Progenitor cell of endocrine pancreas (in vitro differentiated cells): ENCODE results near the gene TOLLIP. TPM values are rescaled to one million over a fixed set of nuclear protein-coding genes. Genes with fewer than 3 reads are reported as not detected.

Experiments
- DNase-seq: peaks from one replicate; pipeline ENCODE4 v3.0.0; 2021; ENCODE audit warnings: low spot score; ENCODE audit not compliant: unreplicated experiment
- H3K27ac Mint-ChIP-seq: 2 replicates; pipeline ENCODE4 v1.8.0; 2021; ENCODE audit warnings: mild to moderate bottlenecking, moderate library complexity, mixed read lengths
- H3K27me3 Mint-ChIP-seq: 2 replicates; pipeline ENCODE4 v1.8.0; 2021; ENCODE audit warnings: mixed read lengths
- H3K36me3 Mint-ChIP-seq: 2 replicates; pipeline ENCODE4 v1.8.0; 2022; ENCODE audit warnings: mixed read lengths; ENCODE audit not compliant: insufficient read depth
- H3K4me1 Mint-ChIP-seq: 2 replicates; pipeline ENCODE4 v1.8.0; 2021; ENCODE audit warnings: low read depth, mixed read lengths
- H3K4me3 Mint-ChIP-seq: 2 replicates; pipeline ENCODE4 v1.8.0; 2021; ENCODE audit warnings: low read depth, mild to moderate bottlenecking, moderate library complexity, mixed read lengths
- H3K9me3 Mint-ChIP-seq: 2 replicates; pipeline ENCODE4 v1.8.0; 2021; ENCODE audit warnings: low read depth, mixed read lengths
- CTCF ChIP-seq: fragments of 200-600 bp; sonication (generic); IDR thresholded peaks from one replicate; pipeline ENCODE4 v1.5.0; 2021; ENCODE audit warnings: antibody characterized with exemption, mild to moderate bottlenecking; ENCODE audit not compliant: unreplicated experiment
- total RNA-seq: library from RNA; stranded (reverse); gene quantifications from 2 replicates; pipeline ENCODE4 v1.2.1, GENCODE V29; 2021

The TOLLIP gene
- total RNA-seq, 1 donor from 2014 or later, result 44.4 TPM

- H3K27me3 Mint-ChIP-seq, result peaks cover 19% of the 10 kb centered on the region
- no peak for DNase-seq
These were observed 8.6 kb upstream of the TOLLIP start for GRCh38 chr11:1317993-1318392.

DNA sequence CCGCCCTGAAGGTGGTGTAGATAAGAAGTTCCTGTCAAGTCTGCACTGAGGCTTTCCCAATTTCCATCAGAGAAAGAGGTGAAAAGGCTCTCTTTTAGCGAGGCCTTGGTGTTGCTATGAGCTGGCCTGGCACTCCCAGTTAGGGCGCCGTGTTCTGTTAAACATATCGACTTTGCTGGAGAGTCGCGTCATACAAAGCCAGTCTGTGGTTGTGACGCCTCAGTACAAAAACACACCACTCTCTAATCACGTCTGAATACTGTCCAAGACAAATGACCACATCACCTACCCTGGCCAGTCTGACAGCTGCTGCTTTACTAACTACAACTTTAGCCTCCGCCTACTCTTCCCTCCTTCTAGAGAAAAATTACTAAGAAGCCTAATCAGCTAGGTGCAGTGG is 8.0 kb upstream of the TOLLIP start:
- H3K4me1 Mint-ChIP-seq, result no peaks in the 10 kb centered on the region
- H3K27me3 Mint-ChIP-seq, result peaks cover 20% of the 10 kb centered on the region
- peaks cover 8% of the 10 kb centered on the region for H3K9me3 Mint-ChIP-seq
- no peaks in the 10 kb centered on the region for H3K36me3 Mint-ChIP-seq
- no peak for TF ChIP-seq CTCF
- H3K4me3 Mint-ChIP-seq, result no peak overlapping the region
- no peak overlapping the region for H3K27ac Mint-ChIP-seq
- no peak for DNase-seq

More at GRCh38 chr11:1317993-1318392, 8.6 kb upstream of the TOLLIP start:
- no peaks in the 10 kb centered on the region for H3K36me3 Mint-ChIP-seq
- no peak for TF ChIP-seq CTCF
- no peak overlapping the region for H3K27ac Mint-ChIP-seq
- H3K4me1 Mint-ChIP-seq, result no peaks in the 10 kb centered on the region
- peaks cover 6% of the 10 kb centered on the region for H3K9me3 Mint-ChIP-seq
- H3K4me3 Mint-ChIP-seq, result no peak overlapping the region

DNA sequence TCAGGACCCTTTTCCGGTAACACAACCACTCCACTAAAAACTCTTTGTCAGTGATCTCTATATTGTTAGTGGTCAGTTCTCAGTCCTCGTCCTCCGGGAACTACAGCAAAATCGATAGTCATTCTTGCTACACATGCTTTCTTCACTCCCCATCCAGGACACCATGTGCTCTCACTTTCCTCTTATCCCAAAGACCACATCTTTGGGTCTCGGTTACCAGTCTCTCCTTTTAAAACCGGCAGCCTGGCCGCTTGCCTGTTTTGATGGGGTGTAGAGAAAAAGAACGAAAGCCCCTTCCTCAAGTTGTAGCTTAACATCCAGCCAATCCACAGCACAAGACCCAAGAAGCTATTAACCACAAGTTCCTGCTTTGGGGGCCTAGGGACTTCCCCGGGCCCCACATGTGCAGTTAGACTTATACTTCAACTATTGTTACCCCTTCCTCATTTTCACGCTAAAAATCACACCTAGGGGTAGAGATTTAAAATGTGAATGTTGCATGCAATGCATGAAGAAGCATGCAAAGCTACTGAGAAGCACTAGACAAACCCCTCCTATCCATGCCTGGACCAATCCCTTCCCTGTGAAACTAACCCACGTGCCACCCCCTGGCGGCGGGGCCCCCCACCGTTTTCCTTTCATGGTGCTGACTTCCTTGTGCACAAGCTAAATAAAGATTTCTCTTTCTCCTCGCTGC is 1.5 kb upstream of the TOLLIP start:
- no peak for DNase-seq
- TF ChIP-seq CTCF, result no peak
- Mint-ChIP-seq H3K4me3 (peak overlapping the region; percentile 78), H3K36me3 (peaks cover 3% of the 10 kb centered on the region), H3K4me1 (peaks cover 11% of the 10 kb centered on the region), H3K9me3 (peaks cover 16% of the 10 kb centered on the region), H3K27me3 (peaks cover 28% of the 10 kb centered on the region), H3K27ac (peak overlapping the region; percentile 26)

GRCh38 chr11:1310318-1310687 is 871 bp upstream of the TOLLIP start:
- Mint-ChIP-seq H3K27me3 (peaks cover 24% of the 10 kb centered on the region), H3K4me1 (peaks cover 15% of the 10 kb centered on the region), H3K27ac (peak overlapping the region; percentile 26), H3K4me3 (peak overlapping the region; percentile 78), H3K36me3 (peaks cover 3% of the 10 kb centered on the region), H3K9me3 (peaks cover 16% of the 10 kb centered on the region)
- no peak for DNase-seq
- no peak for TF ChIP-seq CTCF

GRCh38 chr11:1308743-1309497 is 512 bp downstream of the TOLLIP start:
- peaks cover 5% of the 10 kb centered on the region for H3K36me3 Mint-ChIP-seq
- peak overlapping the region; percentile 68 for H3K4me3 Mint-ChIP-seq
- no peak for DNase-seq
- peaks cover 16% of the 10 kb centered on the region for H3K9me3 Mint-ChIP-seq
- no peak for TF ChIP-seq CTCF
- H3K27ac Mint-ChIP-seq, result peak overlapping the region; percentile 56
- peaks cover 29% of the 10 kb centered on the region for H3K4me1 Mint-ChIP-seq
- H3K27me3 Mint-ChIP-seq, result peaks cover 16% of the 10 kb centered on the region
